NB4 (cell line): ENCODE results near the gene MPRIP.

Experiments used
- CTCF ChIP-seq: IDR thresholded peaks from one replicate; pipeline ENCODE4 v1.5.1; 2012; ENCODE audit warnings: low read depth, low read length
- MAX ChIP-seq: IDR thresholded peaks from 2 replicates; pipeline ENCODE4 v1.6.1; 2011; ENCODE audit warnings: low read depth, low read length
- POLR2A ChIP-seq: IDR thresholded peaks from 2 replicates; pipeline ENCODE4 v1.6.1; 2011; ENCODE audit warnings: mild to moderate bottlenecking; ENCODE audit not compliant: insufficient read length; ENCODE audit errors: extremely low read depth

- TF ChIP-seq POLR2A (no peak), CTCF (no peak), MAX (no peak)
These were observed 17.1 kb downstream of the MPRIP start for GRCh38 chr17:17059301-17059890.
